NB4 (cell line): ENCODE measurements around the gene SFTPA2.
"Not testable (repeated sequence)": the region's sequence is repeated elsewhere in the genome, so short reads cannot be mapped to it uniquely, and the experiment has no call there.

ENCODE experiments used
- DNase-seq: peaks from one replicate; pipeline ENCODE4 v3.0.0; 2010; ENCODE audit warnings: low read depth
- H3K4me3 ChIP-seq: one replicate; pipeline ENCODE4 v1.5.1; 2011; ENCODE audit warnings: mild to moderate bottlenecking, low read depth, low read length, moderate library complexity
- MAX ChIP-seq: IDR thresholded peaks from 2 replicates; pipeline ENCODE4 v1.6.1; 2011; ENCODE audit warnings: low read depth, low read length
- MYC ChIP-seq: IDR thresholded peaks from 2 replicates; pipeline ENCODE4 v1.6.1; 2011; ENCODE audit warnings: low read depth, low read length
- POLR2A ChIP-seq: IDR thresholded peaks from 2 replicates; pipeline ENCODE4 v1.6.1; 2011; ENCODE audit warnings: mild to moderate bottlenecking; ENCODE audit not compliant: insufficient read length; ENCODE audit errors: extremely low read depth
- TF ChIP-seq, protein P1 (sequence below): IDR thresholded peaks from one replicate; pipeline ENCODE4 v1.5.1; 2012; ENCODE audit warnings: low read depth, low read length

SFTPA2 gene

GRCh38 chr10:79547973-79548372 is 12.2 kb downstream of the SFTPA2 start:
- no peak overlapping the region for H3K4me3 ChIP-seq
- TF ChIP-seq MAX (no peak), POLR2A (no peak), MYC (no peak)
- TF ChIP-seq, protein P1, sequence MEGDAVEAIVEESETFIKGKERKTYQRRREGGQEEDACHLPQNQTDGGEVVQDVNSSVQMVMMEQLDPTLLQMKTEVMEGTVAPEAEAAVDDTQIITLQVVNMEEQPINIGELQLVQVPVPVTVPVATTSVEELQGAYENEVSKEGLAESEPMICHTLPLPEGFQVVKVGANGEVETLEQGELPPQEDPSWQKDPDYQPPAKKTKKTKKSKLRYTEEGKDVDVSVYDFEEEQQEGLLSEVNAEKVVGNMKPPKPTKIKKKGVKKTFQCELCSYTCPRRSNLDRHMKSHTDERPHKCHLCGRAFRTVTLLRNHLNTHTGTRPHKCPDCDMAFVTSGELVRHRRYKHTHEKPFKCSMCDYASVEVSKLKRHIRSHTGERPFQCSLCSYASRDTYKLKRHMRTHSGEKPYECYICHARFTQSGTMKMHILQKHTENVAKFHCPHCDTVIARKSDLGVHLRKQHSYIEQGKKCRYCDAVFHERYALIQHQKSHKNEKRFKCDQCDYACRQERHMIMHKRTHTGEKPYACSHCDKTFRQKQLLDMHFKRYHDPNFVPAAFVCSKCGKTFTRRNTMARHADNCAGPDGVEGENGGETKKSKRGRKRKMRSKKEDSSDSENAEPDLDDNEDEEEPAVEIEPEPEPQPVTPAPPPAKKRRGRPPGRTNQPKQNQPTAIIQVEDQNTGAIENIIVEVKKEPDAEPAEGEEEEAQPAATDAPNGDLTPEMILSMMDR, result no peak
- no peak for DNase-seq

GRCh38 chr10:79547128-79547527 is 13.1 kb downstream of the SFTPA2 start:
- H3K4me3 ChIP-seq, DNase-seq: not testable (repeated sequence)

DNA sequence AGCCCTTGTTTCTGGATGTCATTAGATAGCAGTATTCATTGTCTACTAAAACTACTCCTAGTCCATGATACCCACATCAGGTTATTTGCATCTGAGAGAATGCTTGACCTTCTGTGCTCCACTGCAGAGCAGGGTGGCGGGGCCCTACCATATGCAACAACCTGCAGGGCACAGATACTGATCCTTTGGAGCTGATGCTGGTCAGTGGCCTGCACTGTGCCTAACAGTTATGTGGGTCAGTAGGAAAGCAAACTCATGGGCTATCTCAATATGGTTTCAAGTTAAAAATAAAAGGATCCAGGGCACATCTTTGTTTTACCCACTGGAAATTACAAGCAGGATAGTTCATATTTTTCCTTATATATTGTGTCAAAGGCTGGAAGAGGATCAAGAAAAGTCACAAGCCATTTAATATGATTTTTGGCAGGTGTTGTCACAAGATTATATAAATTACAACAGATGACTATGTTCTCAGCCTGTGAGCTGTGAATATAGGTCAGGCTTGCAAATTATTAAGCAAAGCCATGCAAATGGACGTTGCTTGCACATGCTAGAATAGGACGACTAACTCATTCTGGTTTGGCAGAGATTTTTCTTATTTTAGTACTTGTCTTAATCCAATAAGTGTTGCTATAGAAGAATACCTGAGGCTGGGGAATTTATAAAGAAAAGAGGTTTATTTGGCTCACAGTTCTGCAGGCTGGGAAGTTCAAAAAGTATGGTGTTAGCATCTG is 15.1 kb downstream of the SFTPA2 start:
- not testable (repeated sequence) for DNase-seq

DNA sequence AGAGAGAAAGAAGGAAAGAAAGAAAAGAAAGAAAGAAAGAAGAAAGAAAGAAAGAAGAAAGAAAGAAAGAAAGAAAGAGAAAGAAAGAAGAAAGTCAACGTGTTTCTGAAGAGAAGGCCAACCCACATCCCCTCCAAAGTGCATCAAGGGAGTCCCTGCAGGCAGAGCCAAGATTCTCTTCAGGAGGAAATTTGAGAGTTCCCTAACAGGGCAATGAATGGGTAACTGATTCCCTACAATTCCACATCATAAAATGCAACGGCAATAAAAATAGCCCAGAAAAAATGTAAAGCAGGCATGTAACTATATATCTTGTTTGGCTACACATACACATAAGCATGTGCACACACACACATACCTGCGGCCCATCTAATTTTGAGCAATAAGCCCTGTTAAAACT is 15.8 kb downstream of the SFTPA2 start:
- DNase-seq, H3K4me3 ChIP-seq: not testable (repeated sequence)

More for the DNA sequence above, 15.1 kb downstream of the SFTPA2 start:
- H3K4me3 ChIP-seq, result not testable (repeated sequence)

GRCh38 chr10:79542626-79543025 is 17.6 kb downstream of the SFTPA2 start:
- peak; percentile 53 for DNase-seq
- TF ChIP-seq, protein P1, result no peak
- TF ChIP-seq POLR2A (no peak), MYC (no peak), MAX (no peak)
- no peak overlapping the region for H3K4me3 ChIP-seq

- DNase-seq, H3K4me3 ChIP-seq: not testable (repeated sequence)
Observed at GRCh38 chr10:79540930-79541329, 19.3 kb downstream of the SFTPA2 start.

GRCh38 chr10:79538311-79538710 is 21.9 kb downstream of the SFTPA2 start:
- DNase-seq, H3K4me3 ChIP-seq: not testable (repeated sequence)

- not testable (repeated sequence) for DNase-seq, H3K4me3 ChIP-seq
Observed at GRCh38 chr10:79533903-79534175, 26.4 kb downstream of the SFTPA2 start.

- H3K4me3 ChIP-seq, DNase-seq: not testable (repeated sequence)
Observed at GRCh38 chr10:79533142-79533902, 26.9 kb downstream of the SFTPA2 start.

DNA sequence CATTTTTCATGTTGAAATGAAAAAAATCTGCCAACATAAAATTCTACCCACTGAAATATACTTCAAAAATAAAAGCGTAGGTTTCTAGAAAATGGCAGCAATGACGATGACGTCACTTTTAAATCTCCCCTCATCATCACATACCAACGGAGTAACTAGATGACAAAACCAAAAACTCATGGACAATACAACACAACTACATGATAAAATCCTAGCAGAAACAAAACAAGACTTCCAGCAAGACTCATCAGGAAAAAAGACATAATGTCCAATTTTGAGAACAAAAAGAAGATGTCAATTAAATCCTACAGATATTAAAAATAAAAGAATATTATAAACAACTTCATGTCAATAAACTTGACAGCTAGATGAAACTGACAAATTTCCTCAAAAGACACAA is 31.9 kb downstream of the SFTPA2 start:
- H3K4me3 ChIP-seq, DNase-seq: not testable (repeated sequence)

- H3K4me3 ChIP-seq, DNase-seq: not testable (repeated sequence)
Observed at GRCh38 chr10:79525049-79525710, 35.0 kb downstream of the SFTPA2 start.

DNA sequence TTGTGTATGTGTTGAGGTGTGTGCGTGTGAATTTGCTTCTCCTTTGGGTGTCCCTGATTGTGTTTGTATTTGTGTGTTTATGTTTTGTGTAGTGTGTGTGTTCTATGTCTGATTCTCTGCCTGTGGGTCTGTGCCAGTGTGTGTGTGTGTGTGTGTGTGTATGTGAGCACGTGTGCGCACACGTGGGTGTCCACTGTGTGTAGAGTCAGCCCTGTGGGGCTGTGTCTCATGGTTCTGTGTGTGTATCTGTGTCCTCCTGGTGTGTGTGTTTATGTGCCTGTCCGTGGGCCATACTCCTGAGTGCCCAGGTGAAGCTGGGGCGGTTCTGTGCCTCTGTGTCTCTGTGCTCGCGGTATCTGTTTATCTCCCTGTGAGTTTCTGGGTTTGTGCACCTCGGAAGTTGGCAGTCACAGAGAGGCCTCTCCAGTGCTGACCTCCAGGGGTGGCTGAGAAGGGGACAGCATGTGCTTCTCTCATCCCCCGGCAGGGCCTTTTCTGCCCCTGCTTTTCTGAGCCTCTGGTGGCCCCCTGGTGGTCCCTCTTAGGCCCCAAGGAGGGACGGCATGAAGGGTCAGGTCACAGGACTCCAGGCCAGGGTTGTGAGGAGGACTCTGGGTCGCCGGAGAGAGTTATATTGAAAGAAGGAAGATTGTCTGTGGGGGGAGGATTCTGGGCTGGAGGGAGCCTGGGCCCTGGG is 36.9 kb downstream of the SFTPA2 start:
- not testable (repeated sequence) for H3K4me3 ChIP-seq, DNase-seq

DNA sequence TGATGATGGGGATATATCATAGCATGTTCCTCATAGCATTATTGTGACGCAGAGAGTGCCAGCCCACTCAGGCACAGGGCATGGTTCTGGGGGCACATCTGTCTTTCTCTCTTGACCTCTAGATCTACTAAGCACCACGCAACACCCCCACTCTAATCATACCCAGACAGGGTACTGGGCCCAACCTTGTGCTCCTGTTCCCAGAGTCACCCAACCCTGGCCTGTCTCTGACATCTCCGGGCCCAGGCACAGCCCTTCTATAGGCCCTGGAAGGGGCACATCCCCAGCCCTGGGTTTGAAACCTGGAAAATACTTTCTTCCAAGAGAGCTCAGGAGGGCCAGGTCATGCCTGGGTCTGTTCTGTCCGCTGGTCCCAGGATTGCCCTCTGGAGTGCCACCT is 37.7 kb downstream of the SFTPA2 start:
- DNase-seq, H3K4me3 ChIP-seq: not testable (repeated sequence)

DNA sequence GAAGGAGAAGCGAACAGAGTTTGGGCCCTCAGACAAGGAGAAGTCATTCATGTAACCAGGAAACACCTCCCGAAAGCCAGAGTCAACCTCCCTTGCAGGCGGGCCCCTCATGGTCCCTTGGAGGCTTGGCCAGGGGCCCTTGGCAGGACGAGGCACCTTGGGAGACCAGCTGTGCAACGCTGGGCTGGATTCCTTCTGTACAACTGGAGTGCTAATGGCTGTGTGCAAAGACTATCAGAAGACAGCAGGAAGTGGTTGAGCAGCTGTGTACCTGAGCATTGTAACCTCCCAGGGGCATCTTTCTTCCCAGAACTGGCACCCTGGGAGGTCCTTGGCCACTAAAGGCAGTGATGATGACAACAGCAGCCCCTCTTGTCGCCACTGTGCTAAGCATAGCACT is 38.5 kb downstream of the SFTPA2 start:
- H3K4me3 ChIP-seq, DNase-seq: not testable (repeated sequence)

DNA sequence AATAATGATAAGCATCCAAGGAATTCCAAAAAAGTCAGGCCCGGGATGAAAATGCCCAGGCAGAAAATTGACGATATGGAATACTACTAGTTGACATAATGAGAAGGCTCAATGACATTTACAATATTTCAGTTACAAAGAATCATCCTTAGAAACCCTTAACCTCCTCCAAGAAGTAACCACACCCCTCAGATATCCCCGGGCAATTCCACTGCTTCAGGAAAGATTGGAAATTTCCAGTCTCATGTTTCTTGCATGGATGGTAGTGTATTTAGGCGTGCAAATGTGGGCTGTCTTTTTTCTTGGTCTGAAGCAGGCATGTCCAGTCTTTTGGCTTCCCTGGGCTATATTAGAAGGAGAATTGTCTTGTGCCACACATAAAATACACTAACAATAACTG is 42.6 kb downstream of the SFTPA2 start:
- not testable (repeated sequence) for DNase-seq, H3K4me3 ChIP-seq
